Right lobe of liver (tissue), 6 donors: ENCODE data around the gene SETX. TPM values are rescaled to one million over a fixed set of nuclear protein-coding genes. Genes with fewer than 3 reads are reported as not detected.

ENCODE experiments used
- ATAC-seq, 4 donors: fragments of 200-7000 bp; cut with Tn5 transposase; one replicate each; pipeline ENCODE4 v1.9.1; 2020; ENCODE audit warnings: mild to moderate bottlenecking in 4 of 4, moderate library complexity in 4 of 4
- DNase-seq, 3 donors: peaks; one replicate each; pipeline ENCODE4 v3.0.0-alpha.2; 2020
- H3K27ac ChIP-seq, 3 donors: fragments of 200-600 bp; one replicate each; pipeline ENCODE4 v1.8.0; 2022
- H3K27me3 ChIP-seq, 2 donors: fragments of 200-600 bp; one replicate each; pipeline ENCODE4 v1.8.0; 2022
- H3K36me3 ChIP-seq, 4 donors: fragments of 200-600 bp; sonication (generic) in 1 of 4; one replicate each; pipeline versions ENCODE4 v1.5.1 to v1.8.0; 2017 to 2022; ENCODE audit warnings: control low read depth in 1 of 4
- H3K4me1 ChIP-seq, 4 donors: fragments of 200-600 bp; sonication (generic) in 1 of 4; one replicate each; pipeline versions ENCODE4 v1.5.1 to v1.8.0; 2017 to 2022; ENCODE audit warnings: control low read depth in 1 of 4
- H3K4me3 ChIP-seq, 3 donors: fragments of 200-600 bp; one replicate each; pipeline ENCODE4 v1.8.0; 2022
- H3K9me3 ChIP-seq, 4 donors: fragments of 200-600 bp; sonication (generic) in 1 of 4; one replicate each; pipeline versions ENCODE4 v1.5.1 to v1.8.0; 2017 to 2022; ENCODE audit warnings: control low read depth in 1 of 4
- CTCF ChIP-seq, 4 donors: fragments of 200-600 bp in 3 of 4; fragments of 450-650 bp in 1 of 4; IDR thresholded peaks; one replicate each; pipeline versions ENCODE4 v1.5.1 to v1.8.0; 2016 to 2022; ENCODE audit warnings: antibody characterized with exemption in 4 of 4, mild to moderate bottlenecking in 2 of 4
- POLR2A ChIP-seq: fragments of 450-650 bp; IDR thresholded peaks from one replicate; pipeline ENCODE4 v1.6.1; 2017; ENCODE audit warnings: antibody characterized with exemption, mild to moderate bottlenecking
- WGBS: methylation state at CpG from one replicate; pipeline ENCODE4 v1.1.6; 2018; ENCODE audit warnings: low coverage, low lambda C conversion rate; ENCODE audit not compliant: insufficient coverage; ENCODE audit errors: missing lambda C conversion rate; 5-methylcytosine and 5-hydroxymethylcytosine counted together
- intact Hi-C, 2 donors: fragments of 100-400 bp; cut with DNase I; formaldehyde crosslinking; loops; one replicate each; pipeline versions ENCODE4 v1.11.2 to v1.14.1; 2022
- total RNA-seq, 6 experiments: library from RNA; depleted of rRNA in 2 of 6; stranded (reverse); fragments of >200 nt in 2 of 6; fragmentation: NEBNext Ultra II Directional in 3 of 6; extraction: Animal tissue kit (Norgen Biotek cat#: 25700) in 3 of 6; gene quantifications; one replicate each; pipeline versions ENCODE4 v1.1.0 to v1.2.4, GENCODE V29; 2016 to 2023
- donor health status: DM: no; HTN: yes; CAD: no.
- donor health status: DM: no; HTN: no; CAD: no.
- donor health status: DM: no; HTN: no; CAD: no.
- donor health status: DM: no; HTN: yes; CAD: no.
- donor health status: DM: no; HTN: yes; CAD: no.

SETX gene
- total RNA-seq, 6 experiments from 2014 or later = 17.4 to 28.8 (median 25.0) TPM

DNA sequence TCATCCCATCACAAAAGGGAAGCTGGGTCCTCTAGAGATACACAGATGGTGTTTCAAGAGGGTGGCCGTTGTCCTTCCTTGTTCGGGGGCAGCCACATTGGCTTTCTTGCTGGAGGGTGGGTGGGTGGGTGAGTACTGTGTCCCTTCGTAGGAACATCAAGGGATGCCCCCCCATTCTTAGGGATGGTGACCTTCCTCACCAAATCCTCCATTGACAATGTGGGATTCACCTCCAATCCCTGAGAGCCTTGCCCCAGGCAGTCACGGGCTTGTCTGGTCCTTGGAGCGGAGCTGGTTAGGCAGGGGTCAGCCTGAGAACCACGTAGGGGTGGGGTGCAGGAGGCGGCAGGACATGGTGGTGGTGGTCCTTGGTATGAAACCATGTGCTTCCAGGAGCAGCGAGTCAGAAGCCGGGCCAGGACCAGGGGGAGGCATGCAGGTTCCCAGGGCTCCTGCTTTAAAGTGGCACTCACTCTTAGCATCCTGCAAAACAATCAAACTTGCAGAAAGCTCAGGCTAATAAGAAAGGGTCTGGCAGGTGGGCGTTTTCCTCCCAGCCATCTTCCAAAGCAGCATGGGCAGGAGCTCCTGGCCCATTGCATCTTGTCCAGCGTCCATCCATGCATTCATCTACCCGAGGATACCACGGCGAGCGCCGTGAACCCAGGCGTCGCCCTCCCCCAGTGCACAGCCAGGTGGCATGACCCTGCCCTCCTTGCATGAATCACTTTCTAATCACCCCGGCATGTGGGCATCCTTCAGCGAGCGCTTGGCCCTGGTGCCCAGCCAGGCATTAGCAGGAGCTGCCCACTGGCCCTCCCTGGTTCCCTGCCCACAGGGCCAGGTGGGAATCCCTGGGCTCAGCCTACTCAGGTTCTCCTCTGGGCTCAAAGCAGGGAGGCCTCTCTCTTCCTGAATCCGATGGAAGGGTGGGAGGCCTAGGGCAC, 116.5 kb downstream of the SETX start:
- Histone ChIP-seq H3K27ac (no peak overlapping the region), H3K36me3 (no peaks in the 10 kb centered on the region), H3K27me3 (no peaks in the 10 kb centered on the region), H3K9me3 (no peaks in the 10 kb centered on the region), H3K4me3 (no peak overlapping the region), H3K4me1 (peaks cover 0 to 6% (median 0%) of the 10 kb centered on the region in 4 donors)
- intact Hi-C loops = loop anchor here (5.0 to 10.0 kb wide), 2 partner anchors 63 to 476 kb away; no protein-coding TSS in a partner anchor
- ATAC-seq (no peak), DNase-seq (peak in 1 of 3 donors; percentile 44)
- WGBS = 61% methylated on average over 14 of the region's 22 CpGs
- TF ChIP-seq CTCF (IDR thresholded peaks at IDR 0.05) (no peak), POLR2A (no peak)

GRCh38 chr9:132237481-132237880, 117.3 kb downstream of the SETX start:
- DNase-seq (no peak), ATAC-seq (no peak)
- Histone ChIP-seq H3K27ac (no peak overlapping the region), H3K4me1 (peaks cover 0 to 6% (median 0%) of the 10 kb centered on the region in 4 donors), H3K27me3 (no peaks in the 10 kb centered on the region), H3K9me3 (no peaks in the 10 kb centered on the region), H3K36me3 (no peaks in the 10 kb centered on the region), H3K4me3 (no peak overlapping the region)
- intact Hi-C loops = loop anchor here (5.0 to 10.0 kb wide), 2 partner anchors 63 to 475 kb away; no protein-coding TSS in a partner anchor
- TF ChIP-seq POLR2A (no peak), CTCF (IDR thresholded peaks at IDR 0.05) (no peak)
- WGBS = 35% methylated on average over 2 of the region's 9 CpGs

GRCh38 chr9:132236662-132237311, 118.0 kb downstream of the SETX start:
- Histone ChIP-seq H3K4me3 (no peak overlapping the region), H3K27me3 (no peaks in the 10 kb centered on the region), H3K9me3 (no peaks in the 10 kb centered on the region), H3K27ac (no peak overlapping the region), H3K36me3 (no peaks in the 10 kb centered on the region), H3K4me1 (peaks cover 0 to 6% (median 0%) of the 10 kb centered on the region in 4 donors)
- no peak for DNase-seq
- no peak for ATAC-seq
- TF ChIP-seq CTCF (IDR thresholded peaks at IDR 0.05) (no peak), POLR2A (no peak)
- intact Hi-C loops = loop anchor here (5.0 to 10.0 kb wide), 2 partner anchors 62 to 474 kb away; no protein-coding TSS in a partner anchor
- WGBS = 30% methylated on average over 9 of the region's 18 CpGs

- Histone ChIP-seq H3K36me3 (no peaks in the 10 kb centered on the region), H3K9me3 (no peaks in the 10 kb centered on the region), H3K4me3 (no peak overlapping the region), H3K27me3 (no peaks in the 10 kb centered on the region), H3K4me1 (no peaks in the 10 kb centered on the region), H3K27ac (no peak overlapping the region)
- intact Hi-C loops = loop anchor here (5.0 to 10.0 kb wide), 2 partner anchors 61 to 474 kb away; no protein-coding TSS in a partner anchor
- WGBS = 4% methylated on average over 5 of the region's 19 CpGs
- ATAC-seq (peak; percentile 30 to 43 (median 37)), DNase-seq (peak; percentile 74 to 76 (median 76))
- TF ChIP-seq POLR2A (no peak), CTCF (IDR thresholded peaks at IDR 0.05) (peak; percentile 83 to 94 (median 94))
Measured at GRCh38 chr9:132235894-132236661, 118.7 kb downstream of the SETX start.
